ENCODE results near the gene RNF14.
"Not testable (repeated sequence)": the region's sequence is repeated elsewhere in the genome, so short reads cannot be mapped to it uniquely, and the experiment has no call there.

RNF14 gene, protein sequence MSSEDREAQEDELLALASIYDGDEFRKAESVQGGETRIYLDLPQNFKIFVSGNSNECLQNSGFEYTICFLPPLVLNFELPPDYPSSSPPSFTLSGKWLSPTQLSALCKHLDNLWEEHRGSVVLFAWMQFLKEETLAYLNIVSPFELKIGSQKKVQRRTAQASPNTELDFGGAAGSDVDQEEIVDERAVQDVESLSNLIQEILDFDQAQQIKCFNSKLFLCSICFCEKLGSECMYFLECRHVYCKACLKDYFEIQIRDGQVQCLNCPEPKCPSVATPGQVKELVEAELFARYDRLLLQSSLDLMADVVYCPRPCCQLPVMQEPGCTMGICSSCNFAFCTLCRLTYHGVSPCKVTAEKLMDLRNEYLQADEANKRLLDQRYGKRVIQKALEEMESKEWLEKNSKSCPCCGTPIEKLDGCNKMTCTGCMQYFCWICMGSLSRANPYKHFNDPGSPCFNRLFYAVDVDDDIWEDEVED

DNA sequence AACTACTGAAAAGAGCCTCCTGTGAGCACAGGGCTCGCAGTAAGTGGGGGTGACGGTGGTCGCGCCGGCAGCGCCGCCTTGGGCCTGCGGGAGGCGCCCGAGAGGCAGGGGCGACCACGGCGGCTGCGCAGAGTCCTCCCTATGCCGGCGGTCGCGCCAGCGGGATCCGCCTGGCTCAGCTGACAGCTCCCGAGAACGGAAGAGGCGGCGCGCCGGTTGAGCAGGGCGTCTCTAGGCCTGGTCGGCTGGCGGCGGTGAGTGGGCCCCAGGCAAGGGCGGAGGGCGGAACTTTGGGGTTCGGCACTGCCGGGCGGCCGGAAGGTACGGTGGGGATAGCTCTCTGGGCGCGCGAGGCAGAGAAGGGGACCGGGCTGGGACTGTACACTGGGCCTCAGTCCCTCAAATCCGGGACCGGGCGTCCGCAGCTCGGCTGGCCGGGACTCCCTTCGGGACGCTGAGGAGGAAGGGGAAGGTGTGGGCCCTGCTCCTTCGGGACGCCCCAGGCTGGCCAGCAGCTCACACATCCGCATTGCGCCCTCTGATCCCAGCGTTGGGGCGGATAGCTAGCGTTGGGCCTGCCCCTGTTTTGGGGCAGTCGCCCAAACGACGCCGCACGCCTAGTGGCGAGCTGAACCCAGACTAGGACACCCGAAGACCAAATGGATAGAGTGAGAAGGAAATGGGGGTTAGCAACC is at the start of gene RNF14:
Gene RNF14, plus strand, starts transcription at position 192 of the 695 bp plus-strand sequence. CDS start 4,484 bp downstream, outside the sequence.
- DNase-seq (ENCODE audit: low read depth in 3 of 3): peak; percentile 79 to 89 (median 83)

DNA sequence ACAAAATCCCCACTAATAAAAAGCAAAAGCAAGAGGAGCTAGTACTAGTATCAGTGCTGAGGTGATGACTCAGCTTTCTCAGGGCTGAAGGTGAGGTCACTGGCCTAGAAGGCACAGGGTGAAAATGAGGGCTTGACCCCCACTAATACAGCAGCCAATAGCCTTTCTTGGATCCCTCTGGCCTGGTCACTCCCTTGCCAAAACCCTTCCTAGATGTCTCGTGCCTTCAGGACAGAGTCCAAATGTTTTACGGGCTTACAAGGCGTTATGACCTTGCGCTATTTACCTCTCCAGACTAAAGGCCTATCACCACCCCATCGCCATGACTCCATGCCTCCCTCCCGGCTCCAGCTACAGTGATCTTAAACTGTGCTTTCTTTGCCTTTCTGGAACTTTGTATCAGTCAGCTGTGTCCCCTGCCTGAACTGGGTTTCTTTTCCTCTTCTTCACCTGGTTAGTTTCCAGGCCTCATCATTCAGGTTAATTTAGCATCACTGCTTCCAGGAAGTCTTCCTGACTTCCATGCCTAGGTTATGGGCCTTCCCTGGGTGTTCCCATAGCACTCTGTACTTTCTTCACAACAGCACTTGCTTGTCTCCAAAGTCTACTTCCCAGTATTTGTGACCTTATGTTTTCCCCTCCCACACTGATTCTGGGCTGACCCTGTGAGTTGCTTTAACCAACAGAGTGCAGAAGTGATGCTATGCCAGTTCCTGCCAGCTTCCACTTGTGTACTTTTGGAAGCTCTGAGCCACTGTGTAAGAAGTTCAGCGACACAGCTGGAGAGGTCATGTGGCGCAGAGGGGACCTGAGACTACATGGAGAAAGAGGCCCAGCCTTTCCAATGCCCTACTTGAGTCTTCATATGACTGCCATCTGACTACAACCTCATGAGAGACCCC is 49.4 kb upstream of the RNF14 start:
- no peak for DNase-seq (ENCODE audit: low read depth in 3 of 3)

DNA sequence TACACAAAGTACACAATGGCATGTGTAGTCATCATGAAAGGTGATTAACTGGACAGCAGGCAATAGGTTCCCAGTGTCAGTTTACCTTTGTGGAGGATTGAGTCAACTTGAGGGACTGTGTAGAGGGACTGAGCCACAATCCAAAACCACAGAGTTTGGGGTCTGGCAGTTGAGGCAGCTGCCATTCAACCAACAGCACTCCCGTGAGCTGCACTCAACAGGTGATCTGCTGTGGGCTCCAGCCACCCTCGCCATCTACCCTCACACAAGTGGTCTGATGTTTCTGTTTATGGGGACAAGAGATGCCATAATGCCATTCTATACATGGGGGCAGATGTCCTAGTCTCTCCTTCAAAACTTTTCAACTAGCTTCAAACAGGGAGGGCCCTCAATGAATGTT is 48.1 kb upstream of the RNF14 start:
- DNase-seq (ENCODE audit: low read depth in 3 of 3): no peak

DNA sequence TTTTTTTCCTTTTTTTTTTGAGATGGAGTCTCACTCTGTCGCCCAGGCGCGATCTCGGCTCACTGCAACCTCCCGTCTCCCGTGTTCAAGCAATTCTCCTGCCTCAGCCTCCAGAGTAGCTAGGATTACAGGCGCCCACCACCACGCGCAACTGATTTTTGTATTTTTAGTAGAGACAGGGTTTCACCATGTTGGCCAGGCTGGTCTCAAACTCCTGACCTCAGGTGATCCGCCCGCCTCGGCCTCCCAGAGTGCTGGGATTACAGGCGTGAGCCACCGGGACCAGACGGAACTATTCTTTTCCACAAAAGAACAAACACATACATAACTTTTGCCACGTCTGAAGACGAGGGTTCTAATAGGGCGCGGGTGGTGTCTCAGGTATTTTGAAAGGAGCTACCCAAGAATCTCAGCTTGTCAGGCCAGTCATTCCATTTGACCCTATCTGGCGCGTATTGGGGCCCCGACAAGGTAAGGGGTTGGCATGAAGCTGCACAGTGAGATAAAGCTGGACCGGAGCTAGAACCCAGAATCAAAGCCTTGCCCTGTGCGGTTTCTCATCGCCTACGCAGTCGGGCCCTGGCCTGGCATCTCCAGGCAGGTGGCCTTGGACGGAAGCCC is 46.0 kb upstream of the RNF14 start:
- not testable (repeated sequence) for DNase-seq (ENCODE audit: low read depth in 3 of 3)

DNA sequence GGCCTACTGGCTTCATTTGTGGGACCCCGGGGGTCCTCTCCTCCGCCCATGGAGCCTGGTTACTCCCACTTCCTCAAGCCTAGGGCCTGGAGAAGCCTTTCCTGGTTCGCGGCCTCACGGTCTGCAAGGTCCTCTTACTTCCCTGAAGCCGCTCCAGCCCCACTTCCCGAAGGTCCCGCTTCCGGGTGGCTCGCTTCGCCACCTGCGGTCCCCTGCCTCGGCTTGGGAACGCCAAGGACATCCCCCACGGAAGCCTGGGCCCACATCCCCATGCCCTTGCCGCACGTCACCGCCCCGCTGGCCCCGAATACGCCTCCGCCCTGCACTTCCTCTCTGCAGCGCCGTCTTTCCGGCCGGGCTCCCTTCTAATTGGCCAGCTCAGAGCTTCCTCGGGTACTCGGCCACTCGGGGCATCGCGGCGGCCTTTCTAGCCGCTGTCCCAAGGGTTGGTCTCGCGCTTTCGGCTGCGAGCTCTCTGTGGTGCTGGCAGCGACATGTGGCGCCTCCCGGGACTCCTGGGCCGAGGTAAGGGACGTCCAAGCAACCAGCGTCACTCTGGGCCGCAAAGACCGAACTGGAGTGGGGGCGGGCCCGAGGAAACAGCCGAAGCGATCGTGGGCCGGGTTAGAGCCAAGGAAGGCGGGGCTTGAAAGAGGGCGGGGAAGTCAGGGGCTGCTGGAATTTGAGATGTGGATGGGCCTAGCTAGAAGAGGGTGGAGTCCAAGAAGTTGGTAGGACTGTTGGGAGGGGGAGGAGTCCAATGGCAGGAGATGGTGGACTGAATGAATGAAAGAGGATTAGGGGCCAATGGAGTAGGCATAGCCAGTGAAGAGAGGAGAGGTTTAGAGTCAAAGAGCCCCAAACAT is 45.2 kb upstream of the RNF14 start, which contains the start of gene DELE1:
Gene DELE1, plus strand, starts transcription at position 424 of the 866 bp plus-strand sequence. Its CDS starts 71 bp downstream, at position 495.
- DNase-seq (ENCODE audit: low read depth in 3 of 3): peak; percentile 79 to 96 (median 90)

DNA sequence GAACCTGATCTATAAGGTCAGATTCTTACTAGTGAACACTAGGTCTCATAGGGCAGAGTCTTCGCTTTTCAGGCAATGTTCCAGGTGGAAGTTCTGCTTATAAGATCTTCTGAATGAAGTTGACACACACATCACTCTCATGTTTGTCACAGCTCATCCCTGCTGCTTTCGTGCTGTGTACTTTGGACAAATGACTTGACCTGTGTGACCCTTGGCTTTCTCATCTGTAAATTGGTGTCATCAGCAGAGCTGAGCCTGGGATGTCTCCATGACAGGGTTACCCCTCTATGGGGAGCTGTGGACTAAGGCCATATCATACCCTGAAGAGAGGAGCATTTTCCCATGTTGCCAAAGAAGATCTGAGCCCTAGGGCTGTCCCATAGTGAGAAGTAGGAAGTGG is 42.5 kb upstream of the RNF14 start:
- no peak for DNase-seq (ENCODE audit: low read depth in 3 of 3)

DNA sequence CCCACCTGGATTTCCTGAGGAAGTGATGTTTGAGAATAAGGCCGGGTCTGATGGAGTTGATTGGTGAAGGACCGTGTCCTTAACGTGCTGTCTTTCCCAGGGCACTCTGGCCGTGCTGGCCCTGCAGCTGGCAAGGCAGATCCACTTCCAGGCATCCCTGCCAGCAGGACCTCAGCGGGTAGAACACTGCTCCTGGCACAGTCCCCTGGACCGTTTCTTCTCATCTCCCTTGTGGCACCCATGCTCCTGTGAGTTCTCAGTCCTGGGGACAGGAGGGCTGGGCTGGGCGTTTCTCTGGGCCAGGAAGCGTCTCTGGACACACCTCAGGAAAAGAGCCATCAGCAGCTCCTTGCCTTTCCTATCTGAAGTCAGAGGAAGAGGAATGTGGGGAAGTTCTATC is 40.9 kb upstream of the RNF14 start:
- DNase-seq (ENCODE audit: low read depth in 3 of 3): no peak

DNA sequence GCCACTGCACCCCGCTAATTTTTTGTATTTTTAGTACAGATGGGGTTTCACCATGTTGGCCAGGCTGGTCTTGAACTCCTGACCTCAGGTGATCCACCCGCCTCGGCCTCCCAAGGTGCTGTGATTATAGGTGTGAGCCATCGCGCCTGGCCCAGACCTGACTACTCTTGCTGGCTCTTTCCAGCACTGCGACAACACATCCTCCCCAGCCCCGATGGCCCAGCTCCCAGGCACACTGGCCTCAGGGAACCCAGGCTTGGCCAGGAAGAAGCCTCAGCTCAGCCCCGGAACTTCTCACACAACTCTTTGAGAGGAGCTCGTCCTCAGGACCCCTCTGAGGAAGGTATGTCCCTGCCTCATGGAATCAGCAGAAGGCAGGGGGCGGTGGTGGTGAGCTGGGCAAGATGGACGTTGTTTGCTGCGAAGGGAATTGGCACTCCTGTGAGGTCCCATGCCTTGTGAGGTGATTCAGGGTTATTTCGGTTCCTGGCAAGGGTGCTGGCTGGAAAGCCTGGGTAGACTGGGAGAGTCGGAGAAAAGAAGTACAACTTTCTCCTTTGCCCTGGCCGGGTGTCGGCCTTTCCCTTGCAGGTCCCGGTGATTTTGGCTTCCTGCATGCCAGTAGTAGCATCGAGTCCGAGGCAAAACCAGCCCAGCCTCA is 39.4 kb upstream of the RNF14 start:
- no peak for DNase-seq (ENCODE audit: low read depth in 3 of 3)

DNA sequence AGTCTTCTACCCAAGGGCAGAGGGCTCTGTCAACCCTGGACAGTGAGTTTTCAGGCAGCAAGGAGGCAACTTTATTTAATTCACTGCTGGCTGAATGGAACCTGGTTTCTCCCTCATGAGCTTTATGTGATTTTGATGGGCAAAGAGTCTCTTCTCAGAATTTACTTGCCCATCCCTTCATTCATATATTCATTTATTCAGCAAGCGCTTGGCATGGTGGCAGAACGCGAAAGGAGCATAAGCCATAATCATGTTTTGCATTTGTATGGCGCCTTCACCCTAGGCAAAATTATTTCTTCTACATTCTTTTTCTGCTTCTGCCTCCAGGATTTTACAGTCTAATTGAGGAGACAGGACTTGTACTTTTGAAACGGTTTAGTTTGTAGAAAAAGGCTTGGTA is 37.2 kb upstream of the RNF14 start:
- no peak for DNase-seq (ENCODE audit: low read depth in 3 of 3)

DNA sequence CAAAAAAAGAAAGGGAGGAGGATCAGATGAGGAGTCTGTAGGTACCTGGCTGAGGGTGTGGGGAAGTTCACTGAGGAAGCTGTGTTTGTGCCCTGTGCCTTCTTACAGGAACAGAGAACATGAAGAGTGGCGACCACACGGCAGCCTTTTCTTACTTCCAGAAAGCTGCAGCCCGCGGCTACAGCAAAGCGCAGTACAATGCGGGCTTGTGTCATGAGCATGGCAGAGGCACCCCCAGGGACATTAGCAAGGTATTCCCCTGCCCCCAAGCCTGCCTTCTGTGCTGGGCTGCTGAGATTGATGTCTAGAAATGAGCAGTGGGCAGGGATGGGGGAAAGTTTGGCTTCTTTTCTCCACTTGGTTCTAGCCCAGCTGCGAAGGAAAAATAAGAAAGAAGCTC is 35.8 kb upstream of the RNF14 start:
- DNase-seq (ENCODE audit: low read depth in 3 of 3): no peak

DNA sequence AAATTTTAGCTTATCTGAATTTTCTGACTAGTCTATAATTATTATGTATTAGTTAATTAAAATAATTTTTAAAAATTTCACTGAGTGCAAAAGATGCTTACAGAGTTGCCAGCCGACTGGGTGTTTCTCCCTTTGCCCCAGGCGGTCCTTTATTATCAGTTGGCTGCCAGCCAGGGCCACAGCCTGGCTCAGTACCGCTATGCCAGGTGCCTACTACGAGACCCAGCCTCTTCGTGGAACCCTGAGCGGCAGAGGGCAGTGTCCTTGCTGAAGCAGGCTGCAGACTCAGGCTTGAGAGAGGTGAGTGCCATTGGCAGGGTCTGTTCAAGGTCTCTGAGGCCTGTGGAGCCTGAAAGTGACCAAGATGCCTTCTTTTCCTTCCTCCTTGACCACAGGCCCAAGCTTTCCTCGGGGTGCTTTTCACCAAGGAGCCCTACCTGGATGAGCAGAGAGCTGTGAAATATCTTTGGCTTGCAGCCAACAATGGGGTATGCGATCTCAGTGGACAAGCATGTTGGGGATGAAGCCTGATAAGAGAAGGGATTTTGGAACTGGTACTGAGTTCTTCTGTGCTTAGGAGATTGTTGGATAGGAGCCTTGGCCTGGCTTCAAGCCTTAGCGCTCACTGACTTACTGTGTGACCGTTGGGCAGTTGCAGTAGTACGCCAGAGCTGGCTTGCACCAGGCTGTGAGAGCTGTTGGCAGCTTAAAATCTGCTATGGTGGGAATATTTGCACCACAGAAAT is 34.6 kb upstream of the RNF14 start:
- no peak for DNase-seq (ENCODE audit: low read depth in 3 of 3)

DNA sequence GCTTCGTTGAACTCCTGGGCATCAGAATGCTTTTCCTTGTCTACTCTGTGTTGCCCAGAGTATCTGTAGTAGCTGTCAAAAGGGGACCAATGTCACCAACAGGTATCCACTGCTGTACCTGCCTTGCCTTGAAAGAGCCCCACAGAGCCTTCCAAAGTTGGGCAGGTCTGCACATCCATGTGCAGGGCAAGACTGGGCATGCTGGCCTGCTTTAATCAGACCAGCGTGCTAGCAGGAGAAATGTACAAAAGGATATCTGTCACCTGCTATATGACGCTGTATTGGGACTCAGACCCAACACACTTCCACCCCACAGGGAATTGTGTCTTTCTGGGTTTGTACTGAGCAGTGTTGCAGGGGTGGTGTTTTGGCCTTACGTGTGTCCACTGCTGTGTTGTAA is 33.4 kb upstream of the RNF14 start:
- DNase-seq (ENCODE audit: low read depth in 3 of 3): no peak

DNA sequence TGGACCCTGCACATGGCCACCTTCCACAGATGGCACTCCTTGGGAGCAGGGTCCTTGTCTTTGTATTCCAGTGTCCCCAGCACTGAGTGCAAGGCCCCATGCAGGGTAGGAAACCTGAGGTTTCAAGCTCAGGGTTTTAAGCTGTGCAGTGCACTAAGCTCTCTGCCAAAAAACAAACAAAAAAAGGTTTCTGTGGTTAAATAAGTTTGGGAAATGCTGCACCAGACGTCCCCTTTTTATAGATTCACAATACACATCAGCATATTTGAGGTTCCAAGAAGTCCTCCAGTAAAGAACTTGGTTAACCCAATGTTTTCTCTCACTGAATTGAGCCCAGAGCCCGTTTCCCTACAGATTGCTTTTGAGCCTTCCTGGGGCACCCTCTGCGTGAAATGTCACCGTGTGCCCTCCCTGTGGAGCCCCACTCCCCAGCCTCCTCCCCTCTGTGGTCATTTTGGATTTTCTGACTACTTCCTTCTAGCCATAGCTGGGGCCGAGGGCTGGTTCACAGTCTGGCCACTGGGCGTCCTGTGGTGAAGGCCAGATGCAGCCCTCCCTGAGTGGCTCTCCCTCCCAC is 28.1 kb upstream of the RNF14 start:
- no peak for DNase-seq (ENCODE audit: low read depth in 3 of 3)

DNA sequence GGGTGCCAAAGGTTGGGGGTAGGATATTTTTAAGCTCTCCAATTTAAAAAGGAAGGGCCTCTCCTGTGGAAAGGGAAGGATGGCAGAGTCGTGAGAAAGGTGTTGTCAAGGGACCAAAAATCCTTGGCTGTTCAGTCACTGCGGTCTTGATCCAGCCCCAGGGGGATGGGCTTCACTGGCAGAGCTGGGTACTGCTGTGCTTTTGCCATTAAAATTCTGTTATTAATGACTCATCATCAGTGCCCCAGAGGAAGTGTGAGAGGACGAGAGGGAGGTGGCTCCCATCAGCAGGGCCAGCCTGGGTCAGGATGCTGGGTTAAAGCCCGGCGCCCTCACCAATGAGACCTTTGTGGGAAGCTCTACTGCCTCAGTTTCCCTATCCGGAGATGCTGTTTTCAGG is 27.6 kb upstream of the RNF14 start:
- DNase-seq (ENCODE audit: low read depth in 3 of 3): no peak

DNA sequence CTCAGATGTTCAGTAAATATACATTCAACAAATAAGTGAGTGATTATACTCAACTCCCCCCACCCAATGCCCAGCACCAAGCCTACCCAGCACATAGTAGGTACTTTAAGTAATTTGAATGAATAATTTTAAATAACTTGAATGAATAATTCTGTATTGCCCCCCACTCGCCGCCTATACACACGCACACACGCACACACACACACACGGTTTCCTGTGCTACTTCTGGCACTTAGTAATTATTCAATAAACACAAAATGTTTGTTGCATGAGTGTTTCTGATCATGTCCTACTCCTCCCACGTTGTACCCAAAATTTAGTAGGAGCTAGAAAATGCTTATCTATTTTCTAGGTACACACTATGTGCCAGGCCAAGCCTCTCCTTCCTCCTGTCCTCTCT is 27.1 kb upstream of the RNF14 start:
- no peak for DNase-seq (ENCODE audit: low read depth in 3 of 3)

DNA sequence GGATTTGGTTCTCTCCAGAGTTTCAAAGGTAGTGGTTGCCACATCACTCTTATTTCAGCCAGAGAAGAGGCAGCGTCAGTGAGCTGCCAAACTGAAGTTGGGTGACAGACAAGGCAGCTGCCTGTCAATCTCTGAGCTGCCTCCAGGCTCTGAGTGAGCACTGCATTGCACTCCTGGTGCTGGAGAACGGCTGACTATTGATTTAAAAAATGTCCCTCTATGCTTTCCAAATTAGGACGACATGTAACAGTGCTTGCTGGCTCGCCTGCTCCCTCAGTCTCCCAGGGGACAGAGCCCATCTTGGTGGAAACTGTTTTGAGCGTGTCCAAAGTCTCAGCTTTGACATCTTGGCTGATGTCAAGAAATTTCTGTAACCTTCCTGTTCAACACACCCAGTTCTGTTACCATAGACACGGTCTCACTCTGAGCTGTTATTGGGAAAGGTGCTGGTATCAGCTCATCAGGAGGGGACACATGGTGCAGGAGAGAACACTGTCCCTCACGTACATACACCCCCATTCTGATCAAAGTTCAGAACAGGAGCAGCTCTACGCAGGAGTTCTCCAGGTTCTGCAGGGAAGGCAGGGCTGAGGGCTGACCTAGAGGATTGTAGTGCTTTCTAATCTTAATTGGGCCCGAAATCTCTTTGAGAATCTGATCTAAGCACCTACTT is 26.6 kb upstream of the RNF14 start:
- DNase-seq (ENCODE audit: low read depth in 3 of 3): no peak

DNA sequence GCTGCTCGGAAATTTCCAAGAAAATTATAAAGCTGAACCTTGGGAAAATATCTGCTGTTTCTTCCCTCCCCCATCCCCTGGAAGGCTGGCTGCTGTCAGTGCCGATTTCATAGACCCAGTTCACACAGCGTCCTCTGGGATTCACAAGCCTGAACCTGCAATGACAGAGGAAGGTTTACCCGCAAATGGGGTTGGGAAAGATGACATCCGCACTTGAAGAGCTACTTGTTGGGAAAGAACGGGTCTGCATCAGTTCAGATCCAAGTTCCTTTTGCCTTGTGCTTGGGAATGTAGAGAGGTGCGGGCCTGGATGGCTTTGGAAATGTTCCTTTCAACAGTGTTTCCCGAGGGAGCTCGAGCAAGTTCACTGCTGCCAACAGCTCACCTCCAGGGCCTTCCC is 24.8 kb upstream of the RNF14 start:
- no peak for DNase-seq (ENCODE audit: low read depth in 3 of 3)

DNA sequence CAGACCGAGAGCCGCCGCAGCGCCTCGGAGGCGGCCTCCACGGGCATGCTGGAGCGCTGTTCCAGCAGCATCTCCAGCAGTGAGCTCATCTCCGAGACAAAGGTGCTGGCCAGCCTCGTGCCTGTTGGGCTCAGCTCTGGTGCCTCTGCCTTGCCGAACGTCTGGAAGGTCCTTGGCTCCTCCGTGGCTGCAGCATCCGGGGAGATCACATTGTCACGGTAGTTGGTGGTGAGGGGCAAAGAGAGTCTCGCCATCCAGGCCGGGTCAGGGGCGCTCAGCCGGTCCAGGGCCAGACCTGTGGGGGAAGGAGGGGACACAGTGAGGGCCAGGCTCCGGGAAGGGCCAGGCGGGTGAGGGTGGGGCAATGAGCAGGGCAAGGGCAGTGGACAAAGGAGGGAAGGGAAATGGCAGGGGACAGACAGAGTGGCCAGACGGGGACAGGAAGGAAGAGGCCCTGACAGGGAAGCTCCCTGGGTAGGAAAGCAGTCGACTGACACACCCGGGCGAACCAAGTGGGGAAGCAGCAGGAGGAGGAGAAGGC is 23.3 kb upstream of the RNF14 start:
- DNase-seq (ENCODE audit: low read depth in 3 of 3): no peak

Measured in stimulated activated CD4-positive, alpha-beta T cell treated with anti-CD3 and anti-CD28 coated beads, TNF-alpha, amount 100 ng/mL, for 4 hours (primary cell).